Mucosa of rectum (tissue), 2 donors: ENCODE data around the gene LCE2A.

ENCODE experiments used
- H3K27ac ChIP-seq, 2 donors: one replicate each; pipeline ENCODE4 v1.7.0; 2013; ENCODE audit warnings: inconsistent platforms in 2 of 2, low read depth in 2 of 2, low read length in 2 of 2
- H3K27me3 ChIP-seq, 2 donors: one replicate each; pipeline ENCODE4 v1.7.0; 2013; ENCODE audit warnings: low read length in 2 of 2; ENCODE audit not compliant: control insufficient read depth in 2 of 2, insufficient read depth in 2 of 2
- H3K36me3 ChIP-seq, 2 donors: one replicate each; pipeline ENCODE4 v1.7.0; 2013; ENCODE audit warnings: low read length in 2 of 2; ENCODE audit not compliant: control insufficient read depth in 2 of 2, insufficient read depth in 2 of 2
- H3K4me1 ChIP-seq, 2 donors: one replicate each; pipeline ENCODE4 v1.7.0; 2013; ENCODE audit warnings: low read length in 2 of 2, mild to moderate bottlenecking in 1 of 2; ENCODE audit not compliant: control insufficient read depth in 2 of 2, insufficient read depth in 2 of 2
- H3K4me3 ChIP-seq, 2 donors: one replicate each; pipeline ENCODE4 v1.7.0; 2013; ENCODE audit warnings: low read length in 2 of 2
- H3K9ac ChIP-seq, 2 donors: one replicate each; pipeline ENCODE4 v1.7.0; 2013; ENCODE audit warnings: low read length in 2 of 2, low read depth in 1 of 2, mild to moderate bottlenecking in 1 of 2
- H3K9me3 ChIP-seq, 2 donors: one replicate each; pipeline ENCODE4 v1.7.0; 2013; ENCODE audit warnings: low read length in 2 of 2; ENCODE audit not compliant: control insufficient read depth in 2 of 2
- donor health status: healthy.
- donor health status: Normal muscosa, but diverticular disease.

The LCE2A gene

DNA sequence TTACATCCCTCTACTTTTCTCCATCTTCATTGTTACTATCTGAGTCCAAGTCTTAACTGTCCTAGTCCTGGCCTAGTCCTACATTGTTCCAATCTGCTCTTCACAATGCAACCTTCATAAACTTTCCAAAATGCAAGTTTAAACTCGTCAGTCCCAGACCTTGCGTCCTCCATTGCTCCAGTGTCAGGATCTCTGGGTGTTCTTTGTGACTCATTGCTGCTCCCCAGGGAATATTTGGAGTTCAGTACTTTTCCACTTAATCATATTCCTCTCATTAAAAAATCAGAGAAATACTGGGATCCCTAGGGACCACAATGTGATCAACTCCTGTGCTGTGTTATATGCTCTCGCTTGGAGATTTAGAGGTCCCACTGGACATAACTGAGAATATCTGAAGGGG lies 41.7 kb downstream of the LCE2A start:
- no peak overlapping the region for H3K4me3 ChIP-seq
- H3K36me3 ChIP-seq = no peaks in the 10 kb centered on the region
- no peaks in the 10 kb centered on the region for H3K4me1 ChIP-seq
- H3K9ac ChIP-seq = no peak overlapping the region
- H3K27me3 ChIP-seq = no peaks in the 10 kb centered on the region
- no peak overlapping the region for H3K27ac ChIP-seq
- no peaks in the 10 kb centered on the region for H3K9me3 ChIP-seq

DNA sequence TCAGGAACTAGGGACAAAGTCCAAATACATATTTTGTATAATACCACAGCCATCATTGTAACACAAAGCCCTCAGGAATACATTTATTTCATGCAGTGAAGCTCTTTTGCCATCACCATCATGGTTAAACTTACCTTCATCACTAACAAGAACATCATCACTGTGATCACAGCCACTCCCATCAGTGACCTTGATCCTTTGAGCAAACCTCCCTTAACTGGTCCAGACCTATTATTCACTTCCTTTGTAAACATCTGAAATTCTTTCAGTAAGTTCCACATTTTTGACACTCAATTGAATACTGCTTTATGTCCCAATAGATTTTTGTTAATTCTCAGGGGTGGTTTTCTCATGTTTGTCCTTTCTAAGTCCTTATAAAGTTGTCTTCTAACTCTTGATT lies 43.5 kb downstream of the LCE2A start:
- Histone ChIP-seq H3K27ac (no peak overlapping the region), H3K27me3 (no peaks in the 10 kb centered on the region), H3K9me3 (no peaks in the 10 kb centered on the region)

DNA sequence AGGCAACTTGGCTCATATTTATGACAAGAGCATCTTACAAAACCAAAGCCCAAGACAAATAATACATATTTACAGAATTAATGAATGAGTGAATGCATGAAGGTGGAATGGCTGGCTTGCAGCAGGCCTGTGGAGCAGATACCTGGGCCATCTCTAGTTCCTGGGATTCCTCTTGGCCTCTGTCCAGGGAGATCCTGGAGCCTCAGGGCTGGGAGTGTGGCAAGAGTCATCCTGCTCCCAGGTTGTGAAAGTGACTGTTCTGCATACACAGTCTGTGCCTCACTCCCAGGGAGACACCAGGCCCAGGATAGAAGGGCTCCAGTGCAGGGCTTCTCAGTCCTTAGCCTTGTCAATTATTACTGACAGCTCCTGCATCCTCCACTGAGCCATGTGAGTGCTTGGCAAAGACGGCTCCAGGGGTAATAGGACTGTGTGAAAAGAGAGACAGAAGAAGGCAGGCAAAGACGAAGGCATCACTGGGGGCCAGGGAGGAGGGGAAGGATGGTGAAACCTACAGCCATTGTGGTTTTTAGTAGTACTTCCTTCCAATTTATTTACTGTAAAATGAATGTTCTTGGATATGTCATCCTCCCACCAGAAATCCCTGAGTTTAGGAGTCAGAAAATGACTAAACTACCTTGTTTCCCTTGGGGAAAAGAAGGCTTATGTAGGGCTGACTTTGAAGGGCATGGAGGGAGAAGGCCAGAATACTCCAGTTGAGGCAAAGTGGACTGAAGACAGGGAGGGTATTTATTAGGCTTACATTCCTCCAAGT lies 45.4 kb downstream of the LCE2A start:
- H3K9me3 ChIP-seq = no peaks in the 10 kb centered on the region
- no peaks in the 10 kb centered on the region for H3K36me3 ChIP-seq
- H3K4me3 ChIP-seq = no peak overlapping the region
- no peak overlapping the region for H3K27ac ChIP-seq
- H3K27me3 ChIP-seq = no peaks in the 10 kb centered on the region
- H3K4me1 ChIP-seq = no peaks in the 10 kb centered on the region
- H3K9ac ChIP-seq = no peak overlapping the region

More for the DNA sequence above, 43.5 kb downstream of the LCE2A start:
- Histone ChIP-seq H3K9ac (no peak overlapping the region), H3K36me3 (no peaks in the 10 kb centered on the region), H3K4me1 (no peaks in the 10 kb centered on the region), H3K4me3 (no peak overlapping the region)

DNA sequence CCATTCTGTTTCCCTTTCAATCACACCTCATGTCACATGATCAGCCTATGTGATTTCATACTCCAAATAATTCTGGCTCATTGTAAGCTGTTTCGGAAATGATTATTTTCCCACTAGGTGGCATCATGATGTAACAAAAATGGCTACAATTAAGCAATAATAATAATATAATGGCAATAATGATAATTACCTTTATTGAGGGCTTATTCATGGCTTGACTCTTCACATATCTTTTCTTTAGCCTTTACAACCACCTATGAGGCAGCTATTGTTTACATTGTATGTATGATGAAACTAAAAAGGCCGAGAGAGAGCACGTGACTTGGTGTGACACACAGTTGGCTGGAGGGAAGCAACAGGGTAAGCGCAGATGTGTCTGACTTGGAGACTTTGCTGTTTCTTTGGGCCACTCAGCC lies 47.2 kb downstream of the LCE2A start:
- Histone ChIP-seq H3K27ac (no peak overlapping the region), H3K9ac (no peak overlapping the region), H3K27me3 (no peaks in the 10 kb centered on the region)

DNA sequence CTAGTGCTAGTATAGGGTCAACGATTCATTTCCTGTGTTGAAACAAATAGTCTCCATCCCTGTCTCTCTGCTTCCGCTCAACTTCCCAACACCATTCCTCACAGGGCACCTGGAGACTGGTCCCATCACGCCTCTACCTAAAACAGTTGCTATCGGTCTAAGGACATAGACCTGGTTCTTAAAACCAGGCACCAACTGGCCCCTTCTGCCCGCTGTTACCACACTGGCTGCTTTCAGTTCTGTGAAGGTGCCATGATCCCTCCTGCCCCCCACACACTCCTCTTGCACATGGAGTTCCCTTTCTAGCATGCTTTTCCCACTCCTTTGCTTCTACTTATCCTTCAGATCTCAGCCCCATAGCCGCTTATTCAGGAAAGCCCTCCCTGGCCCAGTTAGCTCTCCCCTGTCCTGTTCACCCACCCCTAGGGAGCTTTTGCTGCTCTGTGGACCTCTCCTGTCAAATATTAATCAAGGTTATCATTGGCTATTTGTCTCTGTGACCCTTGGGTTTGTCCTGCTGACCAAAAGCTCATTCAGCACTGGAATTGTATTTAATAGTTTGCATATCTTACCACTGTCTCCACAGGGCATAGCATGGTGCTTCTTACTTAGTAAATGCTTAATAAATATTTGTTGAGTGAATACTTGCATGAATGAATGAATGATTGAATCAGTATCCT lies 47.8 kb downstream of the LCE2A start:
- H3K36me3 ChIP-seq = no peaks in the 10 kb centered on the region
- no peak overlapping the region for H3K4me3 ChIP-seq
- no peak overlapping the region for H3K27ac ChIP-seq
- no peaks in the 10 kb centered on the region for H3K27me3 ChIP-seq
- H3K9me3 ChIP-seq = no peaks in the 10 kb centered on the region
- no peak overlapping the region for H3K9ac ChIP-seq
- H3K4me1 ChIP-seq = no peaks in the 10 kb centered on the region

More for the DNA sequence above, 47.2 kb downstream of the LCE2A start:
- Histone ChIP-seq H3K4me1 (no peaks in the 10 kb centered on the region), H3K9me3 (no peaks in the 10 kb centered on the region), H3K36me3 (no peaks in the 10 kb centered on the region), H3K4me3 (no peak overlapping the region)

DNA sequence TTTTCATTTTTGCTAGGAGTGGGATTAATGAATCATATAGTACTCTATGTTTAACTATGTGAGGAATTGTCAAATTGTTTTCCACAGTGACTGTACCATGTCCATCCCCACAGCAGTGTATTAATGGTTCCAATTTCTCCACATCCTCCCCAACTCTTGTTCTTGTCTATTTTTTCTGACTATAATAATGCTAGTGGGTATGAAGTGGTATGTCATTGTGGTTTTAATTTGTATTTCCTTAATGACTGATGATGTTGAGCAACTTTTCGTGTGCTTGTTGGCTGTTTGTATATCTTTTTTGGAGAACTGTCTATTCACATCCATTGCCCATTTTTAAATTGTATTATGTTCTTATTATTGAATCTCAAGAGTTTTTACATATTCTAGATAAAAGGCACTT lies 49.7 kb downstream of the LCE2A start:
- H3K9me3 ChIP-seq = no peaks in the 10 kb centered on the region
- no peak overlapping the region for H3K9ac ChIP-seq
- H3K4me1 ChIP-seq = no peaks in the 10 kb centered on the region
- H3K4me3 ChIP-seq = no peak overlapping the region
- H3K27ac ChIP-seq = no peak overlapping the region
- H3K36me3 ChIP-seq = no peaks in the 10 kb centered on the region
- no peaks in the 10 kb centered on the region for H3K27me3 ChIP-seq
